ENCODE measurements around the gene BMP10.
A peak's percentile ranks its signal among the peaks of the same experiment; 100 is the strongest.
"Not testable (repeated sequence)": the region's sequence is repeated elsewhere in the genome, so short reads cannot be mapped to it uniquely, and the experiment has no call there.

BMP10 gene

GRCh38 chr2:68871159-68871764, at the start of gene BMP10:
Gene BMP10 (minus strand): TSS chr2:68871397. CDS start chr2:68871358, 39 bp downstream.
- no peak for DNase-seq

GRCh38 chr2:68920481-68921170, 49.4 kb upstream of the BMP10 start:
- DNase-seq = no peak

- DNase-seq = no peak
These were observed 47.3 kb upstream of the BMP10 start for GRCh38 chr2:68918497-68918896.

- no peak for DNase-seq
These were observed 46.0 kb upstream of the BMP10 start for GRCh38 chr2:68917034-68917718.

- DNase-seq = no peak
These were observed 45.0 kb upstream of the BMP10 start for GRCh38 chr2:68916226-68916625.

GRCh38 chr2:68915393-68915792, 44.2 kb upstream of the BMP10 start:
- DNase-seq = no peak

- DNase-seq = no peak
These were observed 42.2 kb upstream of the BMP10 start for GRCh38 chr2:68913359-68913758.

- DNase-seq = peak; percentile 74
These were observed 41.5 kb upstream of the BMP10 start for GRCh38 chr2:68912732-68913131.

GRCh38 chr2:68912111-68912510, 40.9 kb upstream of the BMP10 start:
- DNase-seq = no peak

- no peak for DNase-seq
These were observed 40.5 kb upstream of the BMP10 start for GRCh38 chr2:68911709-68912108.

GRCh38 chr2:68911246-68911645, 40.0 kb upstream of the BMP10 start:
- DNase-seq = no peak

GRCh38 chr2:68909793-68910674, 38.8 kb upstream of the BMP10 start:
- peak; percentile 87 for DNase-seq

- DNase-seq = peak; percentile 94
These were observed 37.3 kb upstream of the BMP10 start for GRCh38 chr2:68908392-68908970.

GRCh38 chr2:68907920-68908253, 36.7 kb upstream of the BMP10 start:
- no peak for DNase-seq

- no peak for DNase-seq
These were observed 36.2 kb upstream of the BMP10 start for GRCh38 chr2:68907232-68907919.

- DNase-seq = no peak
These were observed 35.5 kb upstream of the BMP10 start for GRCh38 chr2:68906716-68907115.

- no peak for DNase-seq
These were observed 33.9 kb upstream of the BMP10 start for GRCh38 chr2:68905116-68905515.

GRCh38 chr2:68901561-68901960, 30.4 kb upstream of the BMP10 start:
- no peak for DNase-seq

GRCh38 chr2:68901199-68901514, 30.0 kb upstream of the BMP10 start:
- DNase-seq = no peak

- no peak for DNase-seq
These were observed 29.4 kb upstream of the BMP10 start for GRCh38 chr2:68900496-68901198.

- DNase-seq = not testable (repeated sequence)
These were observed 24.8 kb upstream of the BMP10 start for GRCh38 chr2:68895981-68896380.

- no peak for DNase-seq
These were observed 18.3 kb upstream of the BMP10 start for GRCh38 chr2:68889500-68889899.
